ENCODE results near the gene ATP1A2.
A peak's percentile ranks its signal among the peaks of the same experiment; 100 is the strongest.
"Not testable (repeated sequence)": the region's sequence is repeated elsewhere in the genome, so short reads cannot be mapped to it uniquely, and the experiment has no call there.

The ATP1A2 gene

GRCh38 chr1:160118928-160119327, 3.4 kb downstream of the ATP1A2 start:
- no peak for TF ChIP-seq CTCF (IDR thresholded peaks at IDR 0.05; ENCODE audit: low read depth, low read length)

GRCh38 chr1:160120797-160121196, 5.2 kb downstream of the ATP1A2 start:
- no peak overlapping the region for H3K4me3 ChIP-seq (ENCODE audit: low read depth, low read length)
- TF ChIP-seq CTCF (IDR thresholded peaks at IDR 0.05; ENCODE audit: low read depth, low read length): no peak

More at GRCh38 chr1:160118928-160119327, 3.4 kb downstream of the ATP1A2 start:
- no peak overlapping the region for H3K4me3 ChIP-seq (ENCODE audit: low read depth, low read length)

- no peak overlapping the region for H3K4me3 ChIP-seq (ENCODE audit: low read depth, low read length)
- no peak for TF ChIP-seq CTCF (IDR thresholded peaks at IDR 0.05; ENCODE audit: low read depth, low read length)
Observed at GRCh38 chr1:160121388-160121787, 5.8 kb downstream of the ATP1A2 start.

GRCh38 chr1:160122978-160123495, 7.5 kb downstream of the ATP1A2 start:
- no peak overlapping the region for H3K4me3 ChIP-seq (ENCODE audit: low read depth, low read length)
- no peak for TF ChIP-seq CTCF (IDR thresholded peaks at IDR 0.05; ENCODE audit: low read depth, low read length)

- H3K4me3 ChIP-seq (ENCODE audit: low read depth, low read length): no peak overlapping the region
- no peak for TF ChIP-seq CTCF (IDR thresholded peaks at IDR 0.05; ENCODE audit: low read depth, low read length)
Observed at GRCh38 chr1:160123726-160124125, 8.2 kb downstream of the ATP1A2 start.

- peak; percentile 27; the same call in 1 of the 2 replicates for TF ChIP-seq CTCF (IDR thresholded peaks at IDR 0.05; ENCODE audit: low read depth, low read length)
- H3K4me3 ChIP-seq (ENCODE audit: low read depth, low read length): no peak overlapping the region
Observed at GRCh38 chr1:160124705-160125478, 9.3 kb downstream of the ATP1A2 start.

- no peak overlapping the region for H3K4me3 ChIP-seq (ENCODE audit: low read depth, low read length)
- no peak for TF ChIP-seq CTCF (IDR thresholded peaks at IDR 0.05; ENCODE audit: low read depth, low read length)
Observed at GRCh38 chr1:160125746-160126145, 10.2 kb downstream of the ATP1A2 start.

- not testable (repeated sequence) for H3K4me3 ChIP-seq (ENCODE audit: low read depth, low read length)
Observed at GRCh38 chr1:160126342-160126741, 10.8 kb downstream of the ATP1A2 start.

All from WI38 (cell line).